HepG2 (cell line): ENCODE results near the gene SEC61A1. TPM values are rescaled to one million over a fixed set of nuclear protein-coding genes. Genes with fewer than 3 reads are reported as not detected.

ENCODE experiments used
- CAMTA2 ChIP-seq: sonication (generic); formaldehyde crosslinking; IDR thresholded peaks from 2 replicates; pipeline ENCODE4 v1.4.0; 2020; ENCODE audit warnings: mild to moderate bottlenecking, missing genetic modification reagents, borderline replicate concordance
- HIVEP1 ChIP-seq: sonication (generic); formaldehyde crosslinking; IDR thresholded peaks from 2 replicates; pipeline ENCODE4 v1.4.0; 2020; ENCODE audit warnings: mild to moderate bottlenecking, missing genetic modification reagents
- HNRNPK ChIP-seq: fragments of 200-400 bp; formaldehyde crosslinking; IDR thresholded peaks from 2 replicates; pipeline ENCODE4 v1.6.1; 2018; ENCODE audit warnings: low read length, low read depth, moderate library complexity, mild to moderate bottlenecking; ENCODE audit not compliant: poor library complexity, severe bottlenecking
- POGZ ChIP-seq: sonication (generic); formaldehyde crosslinking; IDR thresholded peaks from 2 replicates; pipeline ENCODE4 v1.4.0; 2020; ENCODE audit warnings: mild to moderate bottlenecking, missing genetic modification reagents
- PRMT3 ChIP-seq: sonication (generic); formaldehyde crosslinking; IDR thresholded peaks from 2 replicates; pipeline ENCODE4 v1.8.1; 2022; ENCODE audit warnings: low read depth, mild to moderate bottlenecking, moderate library complexity, missing genetic modification reagents, borderline replicate concordance
- RBFOX2 ChIP-seq: fragments of 200-400 bp; formaldehyde crosslinking; IDR thresholded peaks from 2 replicates; pipeline ENCODE4 v1.6.1; 2017; ENCODE audit warnings: low read depth, mild to moderate bottlenecking, low read length
- RNF2 ChIP-seq: fragments of 450-650 bp; conservative IDR thresholded peaks from 2 replicates; pipeline ENCODE4 v1.6.1; 2016; ENCODE audit warnings: low read depth
- ZFP62 ChIP-seq: sonication (generic); formaldehyde crosslinking; IDR thresholded peaks from 2 replicates; pipeline ENCODE4 v1.4.0; 2020; ENCODE audit warnings: missing genetic modification reagents
- ZNF30 ChIP-seq: sonication (generic); formaldehyde crosslinking; IDR thresholded peaks from 2 replicates; pipeline ENCODE4 v1.5.0; 2020; ENCODE audit warnings: mild to moderate bottlenecking, missing genetic modification reagents
- ZNF329 ChIP-seq: sonication (generic); formaldehyde crosslinking; IDR thresholded peaks from 2 replicates; pipeline ENCODE4 v1.9.0; 2021; ENCODE audit warnings: low read depth, mild to moderate bottlenecking, missing genetic modification reagents
- ZNF567 ChIP-seq: sonication (generic); formaldehyde crosslinking; IDR thresholded peaks from 2 replicates; pipeline ENCODE4 v1.8.1; 2023; ENCODE audit warnings: mild to moderate bottlenecking, missing genetic modification reagents, borderline replicate concordance
- polyA plus RNA-seq, 8 experiments: library from polyadenylated mRNA; depleted of rRNA in 3 of 8; stranded (reverse) in 7 of 8; unstranded in 1 of 8; fragments of >200 nt; fragmentation: Illumina TruSeq in 4 of 8; extraction: Trizol in 4 of 8; gene quantifications; 2 replicates each; pipeline versions ENCODE4 v1.2.1 to v1.2.3, GENCODE V29; 2011 to 2016; ENCODE audit warnings: low read depth in 4 of 8, missing spikeins in 1 of 8, mixed read lengths in 1 of 8; ENCODE audit not compliant: insufficient read depth in 1 of 8
- total RNA-seq, 5 experiments: library from RNA; depleted of rRNA; stranded (reverse); fragments of >200 nt; fragmentation: Illumina TruSeq; extraction: Trizol; gene quantifications; 2 replicates each; pipeline ENCODE4 v1.2.3, GENCODE V29; 2016; ENCODE audit warnings: low read depth in 1 of 5
- TF ChIP-seq, protein P1 (sequence below): IDR thresholded peaks from 2 replicates; pipeline ENCODE4 v1.6.1; 2016; ENCODE audit warnings: low read depth, missing genetic modification reagents, missing compliant biosample characterization
- TF ChIP-seq, protein P2 (sequence below): sonication (generic); IDR thresholded peaks from 2 replicates; pipeline ENCODE4 v1.6.1; 2016; ENCODE audit warnings: low read depth, borderline replicate concordance
- TF ChIP-seq, protein P3 (sequence below): sonication (generic); formaldehyde crosslinking; IDR thresholded peaks from 2 replicates; pipeline ENCODE4 v1.8.0; 2022; ENCODE audit warnings: mild to moderate bottlenecking, missing genetic modification reagents, moderate library complexity
- TF ChIP-seq, protein P4 (sequence below): sonication (generic); formaldehyde crosslinking; IDR thresholded peaks from 2 replicates; pipeline ENCODE4 v1.4.0; 2020; ENCODE audit warnings: missing genetic modification reagents

Gene SEC61A1
- total and polyA plus RNA-seq, 2 of the 13 experiments (the other 11 are each of a cell fraction or from before 2014, with no cell fraction given): 170 to 203 TPM

DNA sequence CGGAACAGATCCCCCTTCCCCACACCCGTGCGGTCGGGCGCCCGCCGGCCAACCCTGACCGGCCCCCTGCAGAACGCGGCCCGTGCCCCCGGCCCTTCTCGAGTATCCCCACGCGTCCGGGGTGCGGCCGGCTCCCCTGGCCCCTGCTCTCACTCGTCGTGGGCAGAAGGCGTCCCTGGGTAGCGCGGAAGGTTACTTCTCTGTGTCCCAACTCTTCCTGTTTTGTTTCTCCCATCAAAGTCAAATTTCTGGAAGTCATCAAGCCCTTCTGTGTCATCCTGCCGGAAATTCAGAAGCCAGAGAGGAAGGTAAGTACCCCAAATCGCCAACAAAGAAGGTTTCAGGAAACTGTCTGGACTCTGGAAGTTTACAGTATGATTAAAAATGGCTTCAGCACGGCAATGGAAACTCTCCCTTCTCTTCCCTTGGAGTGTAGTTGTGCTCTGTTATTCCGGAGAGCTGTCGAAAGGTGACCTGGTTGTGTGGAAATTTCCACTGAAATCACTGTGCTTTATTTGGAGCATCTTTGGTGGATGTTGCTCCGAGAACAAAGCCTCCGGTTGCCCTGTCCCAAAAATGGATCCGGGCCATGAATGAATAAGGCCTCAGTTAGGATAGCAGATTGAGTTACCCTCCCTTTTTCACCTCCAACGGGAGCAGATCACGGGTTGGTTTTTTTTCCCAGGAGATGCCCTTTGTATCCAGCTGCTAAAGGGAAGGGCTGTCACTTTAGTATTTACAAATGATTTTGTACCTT lies 536 bp downstream of the SEC61A1 start (continued):
- TF ChIP-seq, protein P1, sequence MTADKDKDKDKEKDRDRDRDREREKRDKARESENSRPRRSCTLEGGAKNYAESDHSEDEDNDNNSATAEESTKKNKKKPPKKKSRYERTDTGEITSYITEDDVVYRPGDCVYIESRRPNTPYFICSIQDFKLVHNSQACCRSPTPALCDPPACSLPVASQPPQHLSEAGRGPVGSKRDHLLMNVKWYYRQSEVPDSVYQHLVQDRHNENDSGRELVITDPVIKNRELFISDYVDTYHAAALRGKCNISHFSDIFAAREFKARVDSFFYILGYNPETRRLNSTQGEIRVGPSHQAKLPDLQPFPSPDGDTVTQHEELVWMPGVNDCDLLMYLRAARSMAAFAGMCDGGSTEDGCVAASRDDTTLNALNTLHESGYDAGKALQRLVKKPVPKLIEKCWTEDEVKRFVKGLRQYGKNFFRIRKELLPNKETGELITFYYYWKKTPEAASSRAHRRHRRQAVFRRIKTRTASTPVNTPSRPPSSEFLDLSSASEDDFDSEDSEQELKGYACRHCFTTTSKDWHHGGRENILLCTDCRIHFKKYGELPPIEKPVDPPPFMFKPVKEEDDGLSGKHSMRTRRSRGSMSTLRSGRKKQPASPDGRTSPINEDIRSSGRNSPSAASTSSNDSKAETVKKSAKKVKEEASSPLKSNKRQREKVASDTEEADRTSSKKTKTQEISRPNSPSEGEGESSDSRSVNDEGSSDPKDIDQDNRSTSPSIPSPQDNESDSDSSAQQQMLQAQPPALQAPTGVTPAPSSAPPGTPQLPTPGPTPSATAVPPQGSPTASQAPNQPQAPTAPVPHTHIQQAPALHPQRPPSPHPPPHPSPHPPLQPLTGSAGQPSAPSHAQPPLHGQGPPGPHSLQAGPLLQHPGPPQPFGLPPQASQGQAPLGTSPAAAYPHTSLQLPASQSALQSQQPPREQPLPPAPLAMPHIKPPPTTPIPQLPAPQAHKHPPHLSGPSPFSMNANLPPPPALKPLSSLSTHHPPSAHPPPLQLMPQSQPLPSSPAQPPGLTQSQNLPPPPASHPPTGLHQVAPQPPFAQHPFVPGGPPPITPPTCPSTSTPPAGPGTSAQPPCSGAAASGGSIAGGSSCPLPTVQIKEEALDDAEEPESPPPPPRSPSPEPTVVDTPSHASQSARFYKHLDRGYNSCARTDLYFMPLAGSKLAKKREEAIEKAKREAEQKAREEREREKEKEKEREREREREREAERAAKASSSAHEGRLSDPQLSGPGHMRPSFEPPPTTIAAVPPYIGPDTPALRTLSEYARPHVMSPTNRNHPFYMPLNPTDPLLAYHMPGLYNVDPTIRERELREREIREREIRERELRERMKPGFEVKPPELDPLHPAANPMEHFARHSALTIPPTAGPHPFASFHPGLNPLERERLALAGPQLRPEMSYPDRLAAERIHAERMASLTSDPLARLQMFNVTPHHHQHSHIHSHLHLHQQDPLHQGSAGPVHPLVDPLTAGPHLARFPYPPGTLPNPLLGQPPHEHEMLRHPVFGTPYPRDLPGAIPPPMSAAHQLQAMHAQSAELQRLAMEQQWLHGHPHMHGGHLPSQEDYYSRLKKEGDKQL (CRISPR knock-in tag): no peak
- TF ChIP-seq HNRNPK (no peak), ZNF329 (CRISPR knock-in tag) (peak; percentile 72; the same call in 1 of the 2 replicates), HIVEP1 (CRISPR knock-in tag) (no peak), CAMTA2 (no peak), POGZ (CRISPR knock-in tag) (no peak), ZNF567 (CRISPR knock-in tag) (no peak), ZNF30 (no peak), RNF2 (no peak), PRMT3 (CRISPR knock-in tag) (peak; percentile 46; the same call in 1 of the 2 replicates), RBFOX2 (peak; percentile 55), ZFP62 (no peak)
- TF ChIP-seq, protein P2, sequence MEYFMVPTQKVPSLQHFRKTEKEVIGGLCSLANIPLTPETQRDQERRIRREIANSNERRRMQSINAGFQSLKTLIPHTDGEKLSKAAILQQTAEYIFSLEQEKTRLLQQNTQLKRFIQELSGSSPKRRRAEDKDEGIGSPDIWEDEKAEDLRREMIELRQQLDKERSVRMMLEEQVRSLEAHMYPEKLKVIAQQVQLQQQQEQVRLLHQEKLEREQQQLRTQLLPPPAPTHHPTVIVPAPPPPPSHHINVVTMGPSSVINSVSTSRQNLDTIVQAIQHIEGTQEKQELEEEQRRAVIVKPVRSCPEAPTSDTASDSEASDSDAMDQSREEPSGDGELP: peak; percentile 39; the same call in 1 of the 2 replicates
- TF ChIP-seq, protein P3, sequence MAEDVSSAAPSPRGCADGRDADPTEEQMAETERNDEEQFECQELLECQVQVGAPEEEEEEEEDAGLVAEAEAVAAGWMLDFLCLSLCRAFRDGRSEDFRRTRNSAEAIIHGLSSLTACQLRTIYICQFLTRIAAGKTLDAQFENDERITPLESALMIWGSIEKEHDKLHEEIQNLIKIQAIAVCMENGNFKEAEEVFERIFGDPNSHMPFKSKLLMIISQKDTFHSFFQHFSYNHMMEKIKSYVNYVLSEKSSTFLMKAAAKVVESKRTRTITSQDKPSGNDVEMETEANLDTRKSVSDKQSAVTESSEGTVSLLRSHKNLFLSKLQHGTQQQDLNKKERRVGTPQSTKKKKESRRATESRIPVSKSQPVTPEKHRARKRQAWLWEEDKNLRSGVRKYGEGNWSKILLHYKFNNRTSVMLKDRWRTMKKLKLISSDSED (CRISPR knock-in tag): no peak
- TF ChIP-seq, protein P4, sequence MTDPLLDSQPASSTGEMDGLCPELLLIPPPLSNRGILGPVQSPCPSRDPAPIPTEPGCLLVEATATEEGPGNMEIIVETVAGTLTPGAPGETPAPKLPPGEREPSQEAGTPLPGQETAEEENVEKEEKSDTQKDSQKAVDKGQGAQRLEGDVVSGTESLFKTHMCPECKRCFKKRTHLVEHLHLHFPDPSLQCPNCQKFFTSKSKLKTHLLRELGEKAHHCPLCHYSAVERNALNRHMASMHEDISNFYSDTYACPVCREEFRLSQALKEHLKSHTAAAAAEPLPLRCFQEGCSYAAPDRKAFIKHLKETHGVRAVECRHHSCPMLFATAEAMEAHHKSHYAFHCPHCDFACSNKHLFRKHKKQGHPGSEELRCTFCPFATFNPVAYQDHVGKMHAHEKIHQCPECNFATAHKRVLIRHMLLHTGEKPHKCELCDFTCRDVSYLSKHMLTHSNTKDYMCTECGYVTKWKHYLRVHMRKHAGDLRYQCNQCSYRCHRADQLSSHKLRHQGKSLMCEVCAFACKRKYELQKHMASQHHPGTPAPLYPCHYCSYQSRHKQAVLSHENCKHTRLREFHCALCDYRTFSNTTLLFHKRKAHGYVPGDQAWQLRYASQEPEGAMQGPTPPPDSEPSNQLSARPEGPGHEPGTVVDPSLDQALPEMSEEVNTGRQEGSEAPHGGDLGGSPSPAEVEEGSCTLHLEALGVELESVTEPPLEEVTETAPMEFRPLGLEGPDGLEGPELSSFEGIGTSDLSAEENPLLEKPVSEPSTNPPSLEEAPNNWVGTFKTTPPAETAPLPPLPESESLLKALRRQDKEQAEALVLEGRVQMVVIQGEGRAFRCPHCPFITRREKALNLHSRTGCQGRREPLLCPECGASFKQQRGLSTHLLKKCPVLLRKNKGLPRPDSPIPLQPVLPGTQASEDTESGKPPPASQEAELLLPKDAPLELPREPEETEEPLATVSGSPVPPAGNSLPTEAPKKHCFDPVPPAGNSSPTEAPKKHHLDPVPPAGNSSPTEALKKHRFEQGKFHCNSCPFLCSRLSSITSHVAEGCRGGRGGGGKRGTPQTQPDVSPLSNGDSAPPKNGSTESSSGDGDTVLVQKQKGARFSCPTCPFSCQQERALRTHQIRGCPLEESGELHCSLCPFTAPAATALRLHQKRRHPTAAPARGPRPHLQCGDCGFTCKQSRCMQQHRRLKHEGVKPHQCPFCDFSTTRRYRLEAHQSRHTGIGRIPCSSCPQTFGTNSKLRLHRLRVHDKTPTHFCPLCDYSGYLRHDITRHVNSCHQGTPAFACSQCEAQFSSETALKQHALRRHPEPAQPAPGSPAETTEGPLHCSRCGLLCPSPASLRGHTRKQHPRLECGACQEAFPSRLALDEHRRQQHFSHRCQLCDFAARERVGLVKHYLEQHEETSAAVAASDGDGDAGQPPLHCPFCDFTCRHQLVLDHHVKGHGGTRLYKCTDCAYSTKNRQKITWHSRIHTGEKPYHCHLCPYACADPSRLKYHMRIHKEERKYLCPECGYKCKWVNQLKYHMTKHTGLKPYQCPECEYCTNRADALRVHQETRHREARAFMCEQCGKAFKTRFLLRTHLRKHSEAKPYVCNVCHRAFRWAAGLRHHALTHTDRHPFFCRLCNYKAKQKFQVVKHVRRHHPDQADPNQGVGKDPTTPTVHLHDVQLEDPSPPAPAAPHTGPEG: no peak; the same call in 1 of the 2 replicates
